GM12878 (cell line): ENCODE data around the gene EFTUD2. TPM values are rescaled to one million over a fixed set of nuclear protein-coding genes. Genes with fewer than 3 reads are reported as not detected.
A peak's percentile ranks its signal among the peaks of the same experiment; 100 is the strongest.

Source experiments
- ATAC-seq: fragments of 200-7000 bp; cut with Tn5 transposase; 3 replicates; pipeline ENCODE4 v1.9.1; 2020; ENCODE audit warnings: mild to moderate bottlenecking, moderate library complexity
- BruUV-seq: library from RNA; stranded (reverse); fragments of 400-500 nt; replicated peaks from 2 replicates; lab custom pipeline; 2021; lab: Mats Ljungman, UMichigan
- CTCF ChIA-PET: fragments of 300-600 bp; sonication (Branson Sonifier 250); formaldehyde crosslinking; extraction: SDS; loops from one replicate; lab custom pipeline; 2021; ENCODE audit warnings: inconsistent platforms; lab: Yijun Ruan, JAX
- POLR2A ChIA-PET: fragments of 350-600 bp; formaldehyde crosslinking; extraction: SDS; loops from one replicate; lab custom pipeline; 2021; ENCODE audit warnings: inconsistent platforms; lab: Charles Lee
- RAD21 ChIA-PET: fragments of 300-600 bp; sonication (Branson Sonifier 250); formaldehyde crosslinking; loops from one replicate; lab custom pipeline; 2023; ENCODE audit warnings: antibody characterized with exemption; ENCODE audit not compliant: unreplicated experiment; lab: Charles Lee
- SMC1A ChIA-PET: fragments of 300-600 bp; sonication (Branson Sonifier 250); formaldehyde crosslinking; loops from one replicate; lab custom pipeline; 2023; ENCODE audit not compliant: unreplicated experiment, uncharacterized antibody; lab: Charles Lee
- DNase-seq: peaks from one replicate; pipeline ENCODE4 v3.0.0-alpha.2; 2011; ENCODE audit warnings: low read depth, low spot score
- FAIRE-seq: peaks from 3 replicates; lab custom pipeline; 2011; peaks lifted over from hg19 to GRCh38; lab: Jason Lieb, UNC
- H2AFZ ChIP-seq: 2 replicates; pipeline ENCODE4 v1.6.0; 2011; ENCODE audit warnings: low read depth, low read length, control low read depth; ENCODE audit not compliant: control insufficient read depth
- H3K27ac ChIP-seq: 2 replicates; pipeline ENCODE4 v1.5.1; 2011; ENCODE audit warnings: control low read depth; ENCODE audit not compliant: control insufficient read depth, insufficient read depth
- H3K27me3 ChIP-seq, 2 experiments: replicated peaks in 1 of 2; 2 replicates each; pipeline versions ENCODE4 v1.6.0 to v1.6.1; 2011; ENCODE audit warnings: low read length in 1 of 2; ENCODE audit not compliant: control insufficient read depth in 2 of 2, insufficient read depth in 2 of 2
- H3K36me3 ChIP-seq, 2 experiments: 2 replicates each; pipeline ENCODE4 v1.5.1; 2011; ENCODE audit warnings: low read length in 1 of 2; ENCODE audit not compliant: control insufficient read depth in 2 of 2, insufficient read depth in 2 of 2
- H3K4me1 ChIP-seq: 2 replicates; pipeline ENCODE4 v1.6.1; 2011; ENCODE audit warnings: mild to moderate bottlenecking, low read length, moderate library complexity, mixed read lengths; ENCODE audit not compliant: control insufficient read depth, insufficient read depth
- H3K4me2 ChIP-seq: 2 replicates; pipeline ENCODE4 v1.6.0; 2011; ENCODE audit warnings: control low read depth; ENCODE audit not compliant: control insufficient read depth, insufficient read depth
- H3K4me3 ChIP-seq: fragments of 200-600 bp; sonication (generic); 2 replicates; pipeline ENCODE4 v1.5.1; 2016
- H3K79me2 ChIP-seq: 2 replicates; pipeline ENCODE4 v1.6.0; 2011; ENCODE audit warnings: low read length; ENCODE audit not compliant: control insufficient read depth, insufficient read depth
- H3K9ac ChIP-seq: 2 replicates; pipeline ENCODE4 v1.8.0; 2011; ENCODE audit warnings: low read length, control low read depth, mixed read lengths; ENCODE audit not compliant: control insufficient read depth, insufficient read depth
- H3K9me3 ChIP-seq: replicated peaks from 3 replicates; pipeline ENCODE4 v1.5.1; 2011; ENCODE audit warnings: mild to moderate bottlenecking, low read length; ENCODE audit not compliant: control insufficient read depth, insufficient read depth
- H4K20me1 ChIP-seq: 2 replicates; pipeline ENCODE4 v1.6.0; 2011; ENCODE audit not compliant: control insufficient read depth, insufficient read depth
- BHLHE40 ChIP-seq, 2 experiments: fragments of 450-650 bp in 1 of 2; IDR thresholded peaks; 2 replicates each; pipeline ENCODE4 v1.6.1; 2011 to 2017; ENCODE audit warnings: low read depth in 2 of 2, borderline replicate concordance in 1 of 2, improper control_type of control experiment in 1 of 2, low read length in 1 of 2, mild to moderate bottlenecking in 1 of 2
- MTA3 ChIP-seq: IDR thresholded peaks from 2 replicates; pipeline ENCODE4 v1.6.1; 2012; ENCODE audit warnings: low read length, inconsistent platforms, borderline replicate concordance
- NRF1 ChIP-seq: conservative IDR thresholded peaks from 2 replicates; pipeline ENCODE4 v1.6.1; 2011; ENCODE audit warnings: mild to moderate bottlenecking, low read depth, low read length, improper control_type of control experiment
- POLR2A ChIP-seq: IDR thresholded peaks from 2 replicates; pipeline ENCODE4 v1.6.1; 2011; ENCODE audit warnings: low read depth, mild to moderate bottlenecking, low read length
- WGBS: methylation state at CpG from one replicate; pipeline ENCODE4 v1.1.6; 2016; ENCODE audit warnings: low lambda C conversion rate; ENCODE audit not compliant: insufficient replicate concordance, insufficient coverage; ENCODE audit errors: missing lambda C conversion rate; 5-methylcytosine and 5-hydroxymethylcytosine counted together
- in situ Hi-C: fragments of 300-500 bp; cut with MboI; formaldehyde crosslinking; loops from 9 replicates; pipeline ENCODE4 v1.14.3; 2018; ENCODE audit warnings: mixed read lengths
- intact Hi-C: fragments of 100-400 bp; cut with micrococcal nuclease; formaldehyde crosslinking; loops from one replicate; pipeline ENCODE4 v1.14.2; 2022; ENCODE audit not compliant: unreplicated experiment
- polyA plus RNA-seq, 11 experiments: library from polyadenylated mRNA; depleted of rRNA in 4 of 11; unstranded in 6 of 11; stranded (reverse) in 5 of 11; fragments of >200 nt; fragmentation: Nextera tagmentation in 4 of 11; fragmentation: Illumina TruSeq in 1 of 11; extraction: Ambion mirVana in 4 of 11; extraction: Trizol in 1 of 11; gene quantifications; 1 replicate in 1 of 11; 2 replicates in 10 of 11; pipeline versions ENCODE4 v1.2.1 to v1.2.3, GENCODE V29; 2011 to 2016; ENCODE audit warnings: inconsistent platforms in 2 of 11, missing spikeins in 2 of 11, low read depth in 1 of 11
- total RNA-seq, 4 experiments: library from RNA; depleted of rRNA in 3 of 4; stranded (reverse); fragments of >200 nt in 3 of 4; fragmentation: Illumina TruSeq in 1 of 4; extraction: Trizol in 1 of 4; gene quantifications; 2 replicates each; pipeline versions ENCODE4 v1.2.1 to v1.2.3, GENCODE V29; 2013 to 2021

EFTUD2 gene
- total and polyA plus RNA-seq, 10 of the 15 experiments (the other 5 are each of a cell fraction or from before 2014, with no cell fraction given) = 33.0 to 198 (median 126) TPM

- FAIRE-seq = no peak
Observed at GRCh38 chr17:44925731-44926697, 26.8 kb upstream of the EFTUD2 start.

GRCh38 chr17:44924107-44924544 is 24.9 kb upstream of the EFTUD2 start:
- H3K4me1 ChIP-seq = peaks cover 12% of the 10 kb centered on the region
- WGBS = 86% methylated on average over 9 of the region's 9 CpGs
- no peak for ATAC-seq
- ChIA-PET CTCF (no interaction called here), POLR2A (no interaction called here), SMC1A (no interaction called here), RAD21 (no interaction called here)
- H3K27ac ChIP-seq = no peak overlapping the region
- H3K79me2 ChIP-seq = no peaks in the 10 kb centered on the region
- H3K9ac ChIP-seq = no peak overlapping the region
- BruUV-seq = no TSS peak
- H3K27me3 ChIP-seq = peaks cover 0 to 3% of the 10 kb centered on the region in 2 experiments; a peak in 1 of 4 replicates
- no peaks in the 10 kb centered on the region for H3K9me3 ChIP-seq
- TF ChIP-seq POLR2A = peak; percentile 48; the same call in 1 of the 2 replicates
- TF ChIP-seq MTA3 = peak; percentile 58; the same call in 1 of the 2 replicates
- TF ChIP-seq BHLHE40 (IDR thresholded peaks at IDR 0.05; ENCODE audit: borderline replicate concordance in 1 of 2, low read depth in 2 of 2, low read length in 1 of 2) = no peak
- no peak overlapping the region for H3K4me2 ChIP-seq
- no peak overlapping the region for H3K4me3 ChIP-seq
- no peak overlapping the region for H2AFZ ChIP-seq
- in situ Hi-C loops (loop anchor here (10.0 kb wide), 2 partner anchors 101 to 181 kb away; no protein-coding TSS in a partner anchor), intact Hi-C loops (loop anchor here (5.0 kb wide), 1 partner anchor 188 kb away; no protein-coding TSS in a partner anchor)
- no peaks in the 10 kb centered on the region for H4K20me1 ChIP-seq
- DNase-seq = no peak
- FAIRE-seq = no peak
- peaks cover 27 to 30% of the 10 kb centered on the region in 2 experiments for H3K36me3 ChIP-seq

More at GRCh38 chr17:44925731-44926697, 26.8 kb upstream of the EFTUD2 start:
- peaks cover 33 to 34% of the 10 kb centered on the region in 2 experiments for H3K36me3 ChIP-seq
- no peaks in the 10 kb centered on the region for H3K9me3 ChIP-seq
- ChIA-PET SMC1A (no interaction called here), CTCF (interaction anchor here (0.7 kb wide), 1 partner anchor 92 kb away, joined by 3 read pairs; no protein-coding TSS in a partner anchor), RAD21 (interaction anchor here (0.7 kb wide), 1 partner anchor 186 kb away, joined by 3 read pairs; no protein-coding TSS in a partner anchor), POLR2A (interaction anchor here (0.6 kb wide), 1 partner anchor 9 kb away, joined by 4 read pairs; no protein-coding TSS in a partner anchor)
- no peak overlapping the region for H3K4me2 ChIP-seq
- H4K20me1 ChIP-seq = no peaks in the 10 kb centered on the region
- H3K9ac ChIP-seq = no peak overlapping the region
- intact Hi-C loops = no loop called here
- DNase-seq (no peak), ATAC-seq (no peak)
- WGBS = 98% methylated on average over 18 of the region's 18 CpGs
- TF ChIP-seq NRF1 (no peak), POLR2A (peak; percentile 51)
- H3K4me3 ChIP-seq = no peak overlapping the region
- no TSS peak for BruUV-seq
- no peaks in the 10 kb centered on the region for H3K79me2 ChIP-seq
- H3K4me1 ChIP-seq = peaks cover 3% of the 10 kb centered on the region
- no peak overlapping the region for H3K27ac ChIP-seq
- H3K27me3 ChIP-seq = peaks cover 0 to 2% of the 10 kb centered on the region in 2 experiments; a peak in 1 of 4 replicates
- no peak overlapping the region for H2AFZ ChIP-seq
- in situ Hi-C loops = loop anchor here (10.0 kb wide), 2 partner anchors 99 to 179 kb away; no protein-coding TSS in a partner anchor
